CD4-positive, alpha-beta T cell treated with Interleukin-17A for 1 hour (primary cell): Measurements from ENCODE around the gene GPC3.

Experiments used
- DNase-seq: peaks from one replicate; pipeline ENCODE4 v3.0.0-alpha.2; 2020

The GPC3 gene

GRCh38 chrX:133674726-133675470 lies 310.5 kb downstream of the GPC3 start:
- no peak for DNase-seq

GRCh38 chrX:133670383-133670782 lies 315.0 kb downstream of the GPC3 start:
- DNase-seq: peak; percentile 1

GRCh38 chrX:133669214-133669613 lies 316.2 kb downstream of the GPC3 start:
- no peak for DNase-seq

GRCh38 chrX:133668225-133668931 lies 317.0 kb downstream of the GPC3 start:
- no peak for DNase-seq

- no peak for DNase-seq
These were observed 319.1 kb downstream of the GPC3 start for GRCh38 chrX:133666256-133666655.

- DNase-seq: no peak
These were observed 323.2 kb downstream of the GPC3 start for GRCh38 chrX:133661962-133662839.

- no peak for DNase-seq
These were observed 325.1 kb downstream of the GPC3 start for GRCh38 chrX:133660281-133660680.

- no peak for DNase-seq
These were observed 327.0 kb downstream of the GPC3 start for GRCh38 chrX:133658293-133658911.

GRCh38 chrX:133655275-133656265 lies 329.8 kb downstream of the GPC3 start:
- DNase-seq: no peak

- DNase-seq: no peak
These were observed 330.6 kb downstream of the GPC3 start for GRCh38 chrX:133654811-133655210.

- no peak for DNase-seq
These were observed 332.0 kb downstream of the GPC3 start for GRCh38 chrX:133653358-133653757.

- no peak for DNase-seq
These were observed 333.2 kb downstream of the GPC3 start for GRCh38 chrX:133652185-133652584.

- no peak for DNase-seq
These were observed 335.2 kb downstream of the GPC3 start for GRCh38 chrX:133650239-133650638.

- DNase-seq: no peak
These were observed 335.7 kb downstream of the GPC3 start for GRCh38 chrX:133649651-133650050.

- DNase-seq: no peak
These were observed 336.8 kb downstream of the GPC3 start for GRCh38 chrX:133648594-133648993.

GRCh38 chrX:133646719-133647116 lies 338.7 kb downstream of the GPC3 start:
- no peak for DNase-seq

- no peak for DNase-seq
These were observed 339.2 kb downstream of the GPC3 start for GRCh38 chrX:133645977-133646718.

GRCh38 chrX:133645256-133645655 lies 340.1 kb downstream of the GPC3 start:
- DNase-seq: no peak

- no peak for DNase-seq
These were observed 345.0 kb downstream of the GPC3 start for GRCh38 chrX:133640161-133641015.

GRCh38 chrX:133639726-133640125 lies 345.7 kb downstream of the GPC3 start:
- DNase-seq: no peak
